H1 (cell line): ENCODE measurements around the gene CYP2S1. TPM values are rescaled to one million over a fixed set of nuclear protein-coding genes. Genes with fewer than 3 reads are reported as not detected.

ENCODE experiments used
- ASH2L ChIP-seq: fragments of 200-600, 300-600 bp; sonication (generic); IDR thresholded peaks from one replicate; pipeline ENCODE4 v1.7.1; 2017; ENCODE audit warnings: low read length
- BRCA1 ChIP-seq: IDR thresholded peaks from 2 replicates; pipeline ENCODE4 v1.6.1; 2012; ENCODE audit warnings: low read depth, low read length, improper control_type of control experiment
- CEBPB ChIP-seq: IDR thresholded peaks from 2 replicates; pipeline ENCODE4 v1.6.1; 2012; ENCODE audit warnings: low read depth, low read length
- CHD2 ChIP-seq: IDR thresholded peaks from 2 replicates; pipeline ENCODE4 v1.6.1; 2012; ENCODE audit warnings: low read length, improper control_type of control experiment
- CREB1 ChIP-seq: IDR thresholded peaks from 2 replicates; pipeline ENCODE4 v1.6.1; 2012; ENCODE audit warnings: inconsistent platforms
- CTBP2 ChIP-seq: IDR thresholded peaks from 2 replicates; pipeline ENCODE4 v1.7.0; 2011; ENCODE audit warnings: borderline replicate concordance, mild to moderate bottlenecking, moderate library complexity, mixed read lengths, low read length; ENCODE audit not compliant: insufficient read depth, insufficient read length
- EGR1 ChIP-seq: IDR thresholded peaks from 2 replicates; pipeline ENCODE4 v1.6.1; 2011; ENCODE audit warnings: low read depth, low read length, borderline replicate concordance
- EP300 ChIP-seq, 2 experiments: IDR thresholded peaks; 1 replicate in 1 of 2; 2 replicates in 1 of 2; pipeline ENCODE4 v1.6.1; 2011 to 2012; ENCODE audit warnings: low read depth in 2 of 2, low read length in 2 of 2, mild to moderate bottlenecking in 2 of 2, borderline replicate concordance in 1 of 2, inconsistent platforms in 1 of 2, moderate library complexity in 1 of 2
- HDAC6 ChIP-seq: IDR thresholded peaks from one replicate; pipeline ENCODE4 v1.7.1; 2012; ENCODE audit warnings: low read depth, mild to moderate bottlenecking, inconsistent platforms, low read length, moderate library complexity
- JUND ChIP-seq: IDR thresholded peaks from 2 replicates; pipeline ENCODE4 v1.6.1; 2011; ENCODE audit warnings: mild to moderate bottlenecking, improper control_type of control experiment, low read length
- KDM1A ChIP-seq: fragments of 200-600, 300-600 bp; sonication (generic); IDR thresholded peaks from 2 replicates; pipeline ENCODE4 v1.7.1; 2016; ENCODE audit warnings: mild to moderate bottlenecking, low read length, borderline replicate concordance
- KDM4A ChIP-seq: IDR thresholded peaks from one replicate; pipeline ENCODE4 v1.7.1; 2012; ENCODE audit warnings: low read depth, mild to moderate bottlenecking, moderate library complexity, low read length, inconsistent platforms; ENCODE audit not compliant: severe bottlenecking
- MAX ChIP-seq: IDR thresholded peaks from 2 replicates; pipeline ENCODE4 v1.6.1; 2012; ENCODE audit warnings: inconsistent platforms
- POLR2A ChIP-seq, 2 experiments: IDR thresholded peaks; 1 replicate in 1 of 2; 2 replicates in 1 of 2; pipeline ENCODE4 v1.6.1; 2011; ENCODE audit warnings: low read depth in 2 of 2, low read length in 2 of 2, mild to moderate bottlenecking in 2 of 2; ENCODE audit errors: control extremely low read depth in 1 of 2
- POU5F1 ChIP-seq: IDR thresholded peaks from 2 replicates; pipeline ENCODE4 v1.6.1; 2011; ENCODE audit warnings: low read depth, mild to moderate bottlenecking, low read length, moderate library complexity
- RBBP5 ChIP-seq: IDR thresholded peaks from 2 replicates; pipeline ENCODE4 v1.7.1; 2012; ENCODE audit warnings: low read depth, mild to moderate bottlenecking, inconsistent platforms, low read length, moderate library complexity, borderline replicate concordance
- RNF2 ChIP-seq: fragments of 200-900, 300-1000 bp; sonication (generic); IDR thresholded peaks from 2 replicates; pipeline ENCODE4 v1.7.1; 2016; ENCODE audit warnings: borderline replicate concordance, low read depth, mild to moderate bottlenecking, antibody characterized with exemption, low read length; ENCODE audit not compliant: poor library complexity, severe bottlenecking; ENCODE audit errors: missing control alignments
- SIN3A ChIP-seq, 2 experiments: IDR thresholded peaks in 1 of 2; conservative IDR thresholded peaks in 1 of 2; 2 replicates each; pipeline ENCODE4 v1.6.1; 2011 to 2012; ENCODE audit warnings: low read length in 2 of 2, improper control_type of control experiment in 1 of 2, low read depth in 1 of 2, mild to moderate bottlenecking in 1 of 2
- SIRT6 ChIP-seq: IDR thresholded peaks from one replicate; pipeline ENCODE4 v1.7.1; 2012; ENCODE audit warnings: low read length, inconsistent platforms
- SP1 ChIP-seq: IDR thresholded peaks from 2 replicates; pipeline ENCODE4 v1.6.1; 2011; ENCODE audit warnings: low read depth, low read length
- SUZ12 ChIP-seq: fragments of 200-600 bp; sonication (generic); IDR thresholded peaks from 2 replicates; pipeline ENCODE4 v1.6.1; 2012; ENCODE audit warnings: mild to moderate bottlenecking, inconsistent platforms, low read length, moderate library complexity, mixed read lengths
- TAF7 ChIP-seq: optimal IDR thresholded peaks from 2 replicates; pipeline ENCODE3; 2011; ENCODE audit warnings: low read depth, mild to moderate bottlenecking, inconsistent platforms, low read length, moderate library complexity, borderline replicate concordance
- TBP ChIP-seq: IDR thresholded peaks from 2 replicates; pipeline ENCODE4 v1.6.1; 2011; ENCODE audit warnings: low read depth, low read length, improper control_type of control experiment
- polyA plus RNA-seq, 7 experiments: library from polyadenylated mRNA; depleted of rRNA in 3 of 7; stranded (reverse) in 5 of 7; unstranded in 2 of 7; fragments of >200 nt in 5 of 7; fragments of 200-250 nt in 2 of 7; gene quantifications; 1 replicate in 5 of 7; 2 replicates in 1 of 7; 4 replicates in 1 of 7; pipeline versions ENCODE4 v1.2.1 to v1.2.3, GENCODE V29; 2011 to 2013; ENCODE audit warnings: missing spikeins in 2 of 7, mixed read lengths in 2 of 7
- total RNA-seq: library from RNA; stranded (reverse); fragmentation: NEBNext Ultra II Directional; extraction: Animal tissue kit (Norgen Biotek cat#: 25700); gene quantifications from 2 replicates; pipeline ENCODE4 v1.2.1, GENCODE V29; 2021

Gene CYP2S1
- total and polyA plus RNA-seq, 2 of the 8 experiments (the other 6 are each of a cell fraction or from before 2014, with no cell fraction given): 97.9 to 245 TPM

- TF ChIP-seq SIN3A (conservative IDR thresholded peaks at IDR 0.05 in 1 of 2, IDR thresholded peaks at IDR 0.05 in 1 of 2; ENCODE audit: low read depth in 1 of 2, low read length in 2 of 2): peak; percentile 68 to 96; a peak in 3 of 4 replicates
- TF ChIP-seq JUND: peak; percentile 60
- TF ChIP-seq KDM4A: peak; percentile 91
- 0 out of 2 replicates have a peak, but pooled peaks have one; percentile 37 for TF ChIP-seq POU5F1
- peak in 1 of 2 experiments; percentile 63; a peak in 1 of 3 replicates for TF ChIP-seq EP300 (IDR thresholded peaks at IDR 0.05; ENCODE audit: borderline replicate concordance in 1 of 2, low read depth in 2 of 2, low read length in 2 of 2)
- TF ChIP-seq CEBPB: peak; percentile 38; the same call in 1 of the 2 replicates
- no peak; the same call in 1 of the 2 replicates for TF ChIP-seq KDM1A
- TF ChIP-seq MAX: peak; percentile 68; the same call in 1 of the 2 replicates
- peak in 1 of 2 experiments; percentile 25; a peak in 1 of 3 replicates for TF ChIP-seq POLR2A (IDR thresholded peaks at IDR 0.05; ENCODE audit: control extremely low read depth in 1 of 2, low read depth in 2 of 2, low read length in 2 of 2)
- peak; percentile 94 for TF ChIP-seq SP1
- TF ChIP-seq TBP: peak; percentile 42
- TF ChIP-seq ASH2L: peak; percentile 91
- TF ChIP-seq RBBP5: 0 out of 2 replicates have a peak, but pooled peaks have one; percentile 47
- no peak for TF ChIP-seq RNF2
- no peak for TF ChIP-seq HDAC6
- TF ChIP-seq CHD2: peak; percentile 64
- peak; percentile 48; the same call in 1 of the 2 replicates for TF ChIP-seq SUZ12
- peak; percentile 98 for TF ChIP-seq EGR1
- TF ChIP-seq SIRT6: no peak
- peak; percentile 100 for TF ChIP-seq CTBP2
- TF ChIP-seq BRCA1: no peak
- TF ChIP-seq TAF7: peak; percentile 25
- TF ChIP-seq CREB1: peak; percentile 74
Observed at GRCh38 chr19:41218615-41219507, 25.8 kb downstream of the CYP2S1 start, which contains the start of gene AXL (continued).
